RKO (cell line): Measurements from ENCODE around the gene CNTNAP2.

Experiments used
- DNase-seq: peaks from one replicate; pipeline ENCODE4 v3.0.0-alpha.2; 2016; ENCODE audit warnings: low spot score

Gene CNTNAP2

GRCh38 chr7:147858421-147858820 lies 1741.8 kb downstream of the CNTNAP2 start:
- DNase-seq = no peak

GRCh38 chr7:147859033-147859432 lies 1742.4 kb downstream of the CNTNAP2 start:
- no peak for DNase-seq

- DNase-seq = no peak
These were observed 1742.9 kb downstream of the CNTNAP2 start for GRCh38 chr7:147859486-147859885.

GRCh38 chr7:147861058-147861716 lies 1744.6 kb downstream of the CNTNAP2 start:
- no peak for DNase-seq

- no peak for DNase-seq
These were observed 1745.3 kb downstream of the CNTNAP2 start for GRCh38 chr7:147861945-147862344.

GRCh38 chr7:147869456-147869855 lies 1752.9 kb downstream of the CNTNAP2 start:
- no peak for DNase-seq

GRCh38 chr7:147878912-147879661 lies 1762.5 kb downstream of the CNTNAP2 start:
- DNase-seq = no peak

- no peak for DNase-seq
These were observed 1769.3 kb downstream of the CNTNAP2 start for GRCh38 chr7:147885869-147886268.

- DNase-seq = no peak
These were observed 1777.7 kb downstream of the CNTNAP2 start for GRCh38 chr7:147894271-147894670.

GRCh38 chr7:147896121-147896520 lies 1779.5 kb downstream of the CNTNAP2 start:
- no peak for DNase-seq

- DNase-seq = no peak
These were observed 1787.1 kb downstream of the CNTNAP2 start for GRCh38 chr7:147903536-147904218.

- DNase-seq = no peak
These were observed 1787.6 kb downstream of the CNTNAP2 start for GRCh38 chr7:147904219-147904576.

- no peak for DNase-seq
These were observed 1793.0 kb downstream of the CNTNAP2 start for GRCh38 chr7:147909431-147910148.

- DNase-seq = no peak
These were observed 1794.6 kb downstream of the CNTNAP2 start for GRCh38 chr7:147911201-147911601.

- DNase-seq = no peak
These were observed 1795.7 kb downstream of the CNTNAP2 start for GRCh38 chr7:147912291-147912690.

- no peak for DNase-seq
These were observed 1796.5 kb downstream of the CNTNAP2 start for GRCh38 chr7:147912946-147913638.

- no peak for DNase-seq
These were observed 1799.2 kb downstream of the CNTNAP2 start for GRCh38 chr7:147915781-147916180.

GRCh38 chr7:147916573-147916972 lies 1800.0 kb downstream of the CNTNAP2 start:
- no peak for DNase-seq

- no peak for DNase-seq
These were observed 1807.2 kb downstream of the CNTNAP2 start for GRCh38 chr7:147923841-147924240.

- DNase-seq = peak; percentile 54
These were observed 1820.8 kb downstream of the CNTNAP2 start for GRCh38 chr7:147937428-147937827.

GRCh38 chr7:147941381-147941780 lies 1824.8 kb downstream of the CNTNAP2 start:
- DNase-seq = no peak

- no peak for DNase-seq
These were observed 1827.7 kb downstream of the CNTNAP2 start for GRCh38 chr7:147944321-147944720.
